Measurements from ENCODE around the gene DCUN1D1.

The DCUN1D1 gene

GRCh38 chr3:182957676-182958266 lies 22.6 kb downstream of the DCUN1D1 start:
- Histone ChIP-seq H3K4me3 (ENCODE audit: low read depth, low read length) (no peak overlapping the region), H3K36me3 (ENCODE audit: control insufficient read depth, insufficient read depth, low read length) (peaks cover 46% of the 10 kb centered on the region), H3K4me1 (ENCODE audit: control insufficient read depth, insufficient read depth, low read length) (peaks cover 12% of the 10 kb centered on the region), H3K9me3 (ENCODE audit: control insufficient read depth, insufficient read depth, low read depth, low read length) (peaks cover 1% of the 10 kb centered on the region; the same call in 1 of the 2 replicates), H3K27ac (ENCODE audit: low read depth, low read length) (no peak overlapping the region), H3K27me3 (ENCODE audit: control insufficient read depth, insufficient read depth, low read length) (no peaks in the 10 kb centered on the region), H3K9ac (ENCODE audit: low read length) (no peak overlapping the region)

- Histone ChIP-seq H3K27ac (ENCODE audit: low read depth, low read length) (no peak overlapping the region), H3K27me3 (ENCODE audit: control insufficient read depth, insufficient read depth, low read length) (no peaks in the 10 kb centered on the region), H3K9me3 (ENCODE audit: control insufficient read depth, insufficient read depth, low read depth, low read length) (peaks cover 6% of the 10 kb centered on the region; the same call in 1 of the 2 replicates), H3K4me3 (ENCODE audit: low read depth, low read length) (no peak overlapping the region), H3K4me1 (ENCODE audit: control insufficient read depth, insufficient read depth, low read length) (peaks cover 12% of the 10 kb centered on the region), H3K36me3 (ENCODE audit: control insufficient read depth, insufficient read depth, low read length) (peaks cover 46% of the 10 kb centered on the region), H3K9ac (ENCODE audit: low read length) (no peak overlapping the region)
Observed at GRCh38 chr3:182957226-182957625, 23.1 kb downstream of the DCUN1D1 start.

- Histone ChIP-seq H3K4me1 (ENCODE audit: control insufficient read depth, insufficient read depth, low read length) (peaks cover 4% of the 10 kb centered on the region; the same call in 1 of the 2 replicates), H3K9ac (ENCODE audit: low read length) (no peak overlapping the region), H3K9me3 (ENCODE audit: control insufficient read depth, insufficient read depth, low read depth, low read length) (peaks cover 9% of the 10 kb centered on the region; the same call in 1 of the 2 replicates), H3K27me3 (ENCODE audit: control insufficient read depth, insufficient read depth, low read length) (no peaks in the 10 kb centered on the region), H3K36me3 (ENCODE audit: control insufficient read depth, insufficient read depth, low read length) (peaks cover 44% of the 10 kb centered on the region), H3K4me3 (ENCODE audit: low read depth, low read length) (no peak overlapping the region), H3K27ac (ENCODE audit: low read depth, low read length) (no peak overlapping the region)
Observed at GRCh38 chr3:182954553-182955235, 25.6 kb downstream of the DCUN1D1 start.

- peaks cover 36% of the 10 kb centered on the region for H3K36me3 ChIP-seq (ENCODE audit: control insufficient read depth, insufficient read depth, low read length)
- H3K4me1 ChIP-seq (ENCODE audit: control insufficient read depth, insufficient read depth, low read length) = peaks cover 15% of the 10 kb centered on the region
Observed at GRCh38 chr3:182949688-182950087, 30.6 kb downstream of the DCUN1D1 start.

GRCh38 chr3:182948305-182948704 lies 32.0 kb downstream of the DCUN1D1 start:
- Histone ChIP-seq H3K27me3 (ENCODE audit: control insufficient read depth, insufficient read depth, low read length) (no peaks in the 10 kb centered on the region), H3K9me3 (ENCODE audit: control insufficient read depth, insufficient read depth, low read depth, low read length) (peaks cover 9% of the 10 kb centered on the region; the same call in 1 of the 2 replicates), H3K36me3 (ENCODE audit: control insufficient read depth, insufficient read depth, low read length) (peaks cover 31% of the 10 kb centered on the region), H3K27ac (ENCODE audit: low read depth, low read length) (no peak overlapping the region), H3K4me1 (ENCODE audit: control insufficient read depth, insufficient read depth, low read length) (peaks cover 19% of the 10 kb centered on the region), H3K9ac (ENCODE audit: low read length) (no peak overlapping the region), H3K4me3 (ENCODE audit: low read depth, low read length) (no peak overlapping the region)

More at GRCh38 chr3:182949688-182950087, 30.6 kb downstream of the DCUN1D1 start:
- peaks cover 9% of the 10 kb centered on the region; the same call in 1 of the 2 replicates for H3K9me3 ChIP-seq (ENCODE audit: control insufficient read depth, insufficient read depth, low read depth, low read length)
- H3K27me3 ChIP-seq (ENCODE audit: control insufficient read depth, insufficient read depth, low read length) = no peaks in the 10 kb centered on the region
- H3K4me3 ChIP-seq (ENCODE audit: low read depth, low read length) = no peak overlapping the region
- no peak overlapping the region for H3K27ac ChIP-seq (ENCODE audit: low read depth, low read length)
- no peak overlapping the region for H3K9ac ChIP-seq (ENCODE audit: low read length)

GRCh38 chr3:182947888-182948287 lies 32.5 kb downstream of the DCUN1D1 start:
- Histone ChIP-seq H3K4me1 (ENCODE audit: control insufficient read depth, insufficient read depth, low read length) (peaks cover 19% of the 10 kb centered on the region), H3K4me3 (ENCODE audit: low read depth, low read length) (no peak overlapping the region), H3K9me3 (ENCODE audit: control insufficient read depth, insufficient read depth, low read depth, low read length) (peaks cover 9% of the 10 kb centered on the region; the same call in 1 of the 2 replicates), H3K27me3 (ENCODE audit: control insufficient read depth, insufficient read depth, low read length) (no peaks in the 10 kb centered on the region), H3K9ac (ENCODE audit: low read length) (no peak overlapping the region), H3K36me3 (ENCODE audit: control insufficient read depth, insufficient read depth, low read length) (peaks cover 27% of the 10 kb centered on the region), H3K27ac (ENCODE audit: low read depth, low read length) (no peak overlapping the region)

GRCh38 chr3:182941719-182942118 lies 38.6 kb downstream of the DCUN1D1 start:
- H3K27me3 ChIP-seq (ENCODE audit: control insufficient read depth, insufficient read depth, low read length) = no peaks in the 10 kb centered on the region
- no peaks in the 10 kb centered on the region for H3K9me3 ChIP-seq (ENCODE audit: control insufficient read depth, insufficient read depth, low read depth, low read length)
- H3K36me3 ChIP-seq (ENCODE audit: control insufficient read depth, insufficient read depth, low read length) = peaks cover 10% of the 10 kb centered on the region
- peaks cover 42% of the 10 kb centered on the region for H3K4me1 ChIP-seq (ENCODE audit: control insufficient read depth, insufficient read depth, low read length)
- H3K27ac ChIP-seq (ENCODE audit: low read depth, low read length) = no peak overlapping the region
- H3K4me3 ChIP-seq (ENCODE audit: low read depth, low read length) = no peak overlapping the region
- no peak overlapping the region for H3K9ac ChIP-seq (ENCODE audit: low read length)

GRCh38 chr3:182940266-182940808 lies 40.0 kb downstream of the DCUN1D1 start:
- Histone ChIP-seq H3K27ac (ENCODE audit: low read depth, low read length) (no peak overlapping the region), H3K4me3 (ENCODE audit: low read depth, low read length) (no peak overlapping the region), H3K36me3 (ENCODE audit: control insufficient read depth, insufficient read depth, low read length) (peaks cover 7% of the 10 kb centered on the region; the same call in 1 of the 2 replicates), H3K9me3 (ENCODE audit: control insufficient read depth, insufficient read depth, low read depth, low read length) (no peaks in the 10 kb centered on the region), H3K4me1 (ENCODE audit: control insufficient read depth, insufficient read depth, low read length) (peaks cover 40% of the 10 kb centered on the region), H3K9ac (ENCODE audit: low read length) (no peak overlapping the region), H3K27me3 (ENCODE audit: control insufficient read depth, insufficient read depth, low read length) (no peaks in the 10 kb centered on the region)

- H3K27me3 ChIP-seq (ENCODE audit: control insufficient read depth, insufficient read depth, low read length) = no peaks in the 10 kb centered on the region
- H3K36me3 ChIP-seq (ENCODE audit: control insufficient read depth, insufficient read depth, low read length) = no peaks in the 10 kb centered on the region; the same call in none of the 2 replicates
- no peak overlapping the region for H3K9ac ChIP-seq (ENCODE audit: low read length)
- H3K4me3 ChIP-seq (ENCODE audit: low read depth, low read length) = no peak overlapping the region
- H3K9me3 ChIP-seq (ENCODE audit: control insufficient read depth, insufficient read depth, low read depth, low read length) = no peaks in the 10 kb centered on the region
- H3K27ac ChIP-seq (ENCODE audit: low read depth, low read length) = no peak overlapping the region
- peaks cover 29% of the 10 kb centered on the region; the same call in 1 of the 2 replicates for H3K4me1 ChIP-seq (ENCODE audit: control insufficient read depth, insufficient read depth, low read length)
Observed at GRCh38 chr3:182937293-182938051, 42.9 kb downstream of the DCUN1D1 start.

- H3K27me3 ChIP-seq (ENCODE audit: control insufficient read depth, insufficient read depth, low read length) = no peaks in the 10 kb centered on the region
- H3K36me3 ChIP-seq (ENCODE audit: control insufficient read depth, insufficient read depth, low read length) = no peaks in the 10 kb centered on the region; the same call in none of the 2 replicates
- no peak overlapping the region for H3K4me3 ChIP-seq (ENCODE audit: low read depth, low read length)
- H3K9ac ChIP-seq (ENCODE audit: low read length) = no peak overlapping the region
- no peak overlapping the region for H3K27ac ChIP-seq (ENCODE audit: low read depth, low read length)
- peaks cover 4% of the 10 kb centered on the region; the same call in 1 of the 2 replicates for H3K9me3 ChIP-seq (ENCODE audit: control insufficient read depth, insufficient read depth, low read depth, low read length)
- peaks cover 27% of the 10 kb centered on the region; the same call in 1 of the 2 replicates for H3K4me1 ChIP-seq (ENCODE audit: control insufficient read depth, insufficient read depth, low read length)
Observed at GRCh38 chr3:182936918-182937285, 43.4 kb downstream of the DCUN1D1 start.
